Measurements from ENCODE around the gene PRKG2. TPM values are rescaled to one million over a fixed set of nuclear protein-coding genes. Genes with fewer than 3 reads are reported as not detected.

The PRKG2 gene
- total and polyA plus RNA-seq, 4 donors, result 0.03 to 0.14 (median 0.08) TPM; not detected in 1

- TF ChIP-seq, protein P1, sequence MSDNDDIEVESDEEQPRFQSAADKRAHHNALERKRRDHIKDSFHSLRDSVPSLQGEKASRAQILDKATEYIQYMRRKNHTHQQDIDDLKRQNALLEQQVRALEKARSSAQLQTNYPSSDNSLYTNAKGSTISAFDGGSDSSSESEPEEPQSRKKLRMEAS (IDR thresholded peaks at IDR 0.05), result no peak
- TF ChIP-seq ATF3 (IDR thresholded peaks at IDR 0.05) (no peak), JUND (IDR thresholded peaks at IDR 0.05) (no peak)
Measured at GRCh38 chr4:81197864-81198524, 17.0 kb downstream of the PRKG2 start (continued).

GRCh38 chr4:81196126-81196650, 18.8 kb downstream of the PRKG2 start:
- TF ChIP-seq, protein P2, sequence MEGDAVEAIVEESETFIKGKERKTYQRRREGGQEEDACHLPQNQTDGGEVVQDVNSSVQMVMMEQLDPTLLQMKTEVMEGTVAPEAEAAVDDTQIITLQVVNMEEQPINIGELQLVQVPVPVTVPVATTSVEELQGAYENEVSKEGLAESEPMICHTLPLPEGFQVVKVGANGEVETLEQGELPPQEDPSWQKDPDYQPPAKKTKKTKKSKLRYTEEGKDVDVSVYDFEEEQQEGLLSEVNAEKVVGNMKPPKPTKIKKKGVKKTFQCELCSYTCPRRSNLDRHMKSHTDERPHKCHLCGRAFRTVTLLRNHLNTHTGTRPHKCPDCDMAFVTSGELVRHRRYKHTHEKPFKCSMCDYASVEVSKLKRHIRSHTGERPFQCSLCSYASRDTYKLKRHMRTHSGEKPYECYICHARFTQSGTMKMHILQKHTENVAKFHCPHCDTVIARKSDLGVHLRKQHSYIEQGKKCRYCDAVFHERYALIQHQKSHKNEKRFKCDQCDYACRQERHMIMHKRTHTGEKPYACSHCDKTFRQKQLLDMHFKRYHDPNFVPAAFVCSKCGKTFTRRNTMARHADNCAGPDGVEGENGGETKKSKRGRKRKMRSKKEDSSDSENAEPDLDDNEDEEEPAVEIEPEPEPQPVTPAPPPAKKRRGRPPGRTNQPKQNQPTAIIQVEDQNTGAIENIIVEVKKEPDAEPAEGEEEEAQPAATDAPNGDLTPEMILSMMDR (IDR thresholded peaks at IDR 0.05; ENCODE audit: low read depth, low read length, missing input control), result no peak
- TF ChIP-seq RXRA (IDR thresholded peaks at IDR 0.05), result no peak
- no peak for TF ChIP-seq HNF4G (IDR thresholded peaks at IDR 0.05)
- no peak for TF ChIP-seq RAD21 (IDR thresholded peaks at IDR 0.05)
- no peak for TF ChIP-seq HNF4A (conservative IDR thresholded peaks at IDR 0.05)
- no peak for TF ChIP-seq FOXA1 (IDR thresholded peaks at IDR 0.05)
- no peak for TF ChIP-seq YY1 (IDR thresholded peaks at IDR 0.05)
- no peak for TF ChIP-seq GABPA (IDR thresholded peaks at IDR 0.05 in 1 of 2, conservative IDR thresholded peaks at IDR 0.05 in 1 of 2)
- no peak for TF ChIP-seq EGR1 (IDR thresholded peaks at IDR 0.05; ENCODE audit: low read depth in 2 of 2)
- TF ChIP-seq ATF3 (IDR thresholded peaks at IDR 0.05), result no peak
- TF ChIP-seq SP1 (IDR thresholded peaks at IDR 0.05), result no peak
- TF ChIP-seq, protein P1 (IDR thresholded peaks at IDR 0.05), result no peak
- TF ChIP-seq TAF1 (conservative IDR thresholded peaks at IDR 0.05), result no peak
- no peak for TF ChIP-seq FOXA2 (IDR thresholded peaks at IDR 0.05)
- no peaks in the 10 kb centered on the region for H3K4me1 ChIP-seq (ENCODE audit: control insufficient read depth in 4 of 4, insufficient read depth in 4 of 4, low read length in 3 of 4)
- no peaks in the 10 kb centered on the region for H3K27me3 ChIP-seq (ENCODE audit: control insufficient read depth in 4 of 4, insufficient read depth in 4 of 4, low read length in 3 of 4)
- H3K27ac ChIP-seq (ENCODE audit: low read depth in 1 of 2, low read length in 2 of 2), result no peak overlapping the region
- WGBS, result 62% methylated on average over 3 of the region's 3 CpGs
- no peak overlapping the region for H3K4me3 ChIP-seq (ENCODE audit: low read depth in 1 of 3, low read length in 3 of 3)
- H3K36me3 ChIP-seq (ENCODE audit: control insufficient read depth in 4 of 4, insufficient read depth in 3 of 4, low read depth in 1 of 4, low read length in 3 of 4), result no peaks in the 10 kb centered on the region
- no peak overlapping the region for H3K9ac ChIP-seq (ENCODE audit: low read depth in 1 of 2, low read length in 2 of 2)
- no peak for DNase-seq (ENCODE audit: low spot score)
- no peaks in the 10 kb centered on the region for H3K9me3 ChIP-seq (ENCODE audit: control insufficient read depth in 4 of 4, low read length in 3 of 4)

- Histone ChIP-seq H3K4me3 (ENCODE audit: low read depth in 1 of 3, low read length in 3 of 3) (no peak overlapping the region), H3K9me3 (ENCODE audit: control insufficient read depth in 4 of 4, low read length in 3 of 4) (no peaks in the 10 kb centered on the region), H3K27me3 (ENCODE audit: control insufficient read depth in 4 of 4, insufficient read depth in 4 of 4, low read length in 3 of 4) (no peaks in the 10 kb centered on the region), H3K27ac (ENCODE audit: low read depth in 1 of 2, low read length in 2 of 2) (no peak overlapping the region), H3K36me3 (ENCODE audit: control insufficient read depth in 4 of 4, insufficient read depth in 3 of 4, low read depth in 1 of 4, low read length in 3 of 4) (no peaks in the 10 kb centered on the region), H3K9ac (ENCODE audit: low read depth in 1 of 2, low read length in 2 of 2) (no peak overlapping the region), H3K4me1 (ENCODE audit: control insufficient read depth in 4 of 4, insufficient read depth in 4 of 4, low read length in 3 of 4) (no peaks in the 10 kb centered on the region)
- 88% methylated on average over 6 of the region's 6 CpGs for WGBS
- TF ChIP-seq, protein P1 (IDR thresholded peaks at IDR 0.05), result no peak
- TF ChIP-seq FOXA1 (IDR thresholded peaks at IDR 0.05) (no peak), RXRA (IDR thresholded peaks at IDR 0.05) (no peak), SP1 (IDR thresholded peaks at IDR 0.05) (no peak), NR2F2 (IDR thresholded peaks at IDR 0.05) (no peak), TAF1 (conservative IDR thresholded peaks at IDR 0.05) (no peak), RAD21 (IDR thresholded peaks at IDR 0.05) (no peak), HNF4A (conservative IDR thresholded peaks at IDR 0.05) (no peak)
- DNase-seq (ENCODE audit: low spot score), result no peak
Measured at GRCh38 chr4:81195475-81195874, 19.5 kb downstream of the PRKG2 start.
